HG03565 (cell line): ENCODE results near the gene RPL35.

ENCODE experiments used
- ATAC-seq: cut with Tn5 transposase; IDR thresholded peaks from one replicate; pipeline ENCODE4 v1.9.1; 2021; ENCODE audit warnings: mild to moderate bottlenecking, moderate library complexity; ENCODE audit not compliant: unreplicated experiment

Gene RPL35

GRCh38 chr9:124861342-124862229 is at the start of gene RPL35, which contains the start of gene ARPC5L:
TSS of gene RPL35 (minus strand) at chr9:124861957. CDS start at chr9:124861912, 45 bp downstream.
TSS of gene ARPC5L (plus strand) at chr9:124862130. CDS start at chr9:124869291, 7,161 bp downstream.
- peak; percentile 86 for ATAC-seq

GRCh38 chr9:124908098-124908497 is 46.3 kb upstream of the RPL35 start:
- no peak for ATAC-seq

GRCh38 chr9:124906966-124907365 is 45.2 kb upstream of the RPL35 start:
- ATAC-seq: no peak

GRCh38 chr9:124899845-124900244 is 38.1 kb upstream of the RPL35 start:
- no peak for ATAC-seq

- no peak for ATAC-seq
Measured at GRCh38 chr9:124897570-124898460, 36.1 kb upstream of the RPL35 start.

GRCh38 chr9:124894741-124895170 is 33.0 kb upstream of the RPL35 start:
- ATAC-seq: no peak

- no peak for ATAC-seq
Measured at GRCh38 chr9:124894035-124894740, 32.4 kb upstream of the RPL35 start.

GRCh38 chr9:124890179-124890578 is 28.4 kb upstream of the RPL35 start:
- ATAC-seq: no peak

GRCh38 chr9:124889006-124889405 is 27.2 kb upstream of the RPL35 start:
- no peak for ATAC-seq

GRCh38 chr9:124887832-124888231 is 26.1 kb upstream of the RPL35 start:
- ATAC-seq: no peak

GRCh38 chr9:124886866-124887492 is 25.2 kb upstream of the RPL35 start:
- ATAC-seq: no peak

- no peak for ATAC-seq
Measured at GRCh38 chr9:124886461-124886860, 24.7 kb upstream of the RPL35 start.

GRCh38 chr9:124885551-124885950 is 23.8 kb upstream of the RPL35 start:
- no peak for ATAC-seq

GRCh38 chr9:124884376-124884775 is 22.6 kb upstream of the RPL35 start:
- no peak for ATAC-seq

- no peak for ATAC-seq
Measured at GRCh38 chr9:124882231-124882630, 20.5 kb upstream of the RPL35 start.

- no peak for ATAC-seq
Measured at GRCh38 chr9:124881138-124881743, 19.5 kb upstream of the RPL35 start.

GRCh38 chr9:124880501-124880900 is 18.7 kb upstream of the RPL35 start:
- ATAC-seq: no peak

- ATAC-seq: no peak
Measured at GRCh38 chr9:124879226-124879625, 17.5 kb upstream of the RPL35 start.

- no peak for ATAC-seq
Measured at GRCh38 chr9:124878518-124878917, 16.8 kb upstream of the RPL35 start.

- ATAC-seq: no peak
Measured at GRCh38 chr9:124878021-124878420, 16.3 kb upstream of the RPL35 start.
